HepG2 (cell line): ENCODE results near the gene PIK3C2B. TPM values are rescaled to one million over a fixed set of nuclear protein-coding genes. Genes with fewer than 3 reads are reported as not detected.

ENCODE experiments used
- ELF3 ChIP-seq: IDR thresholded peaks from 2 replicates; pipeline ENCODE4 v1.6.1; 2016; ENCODE audit warnings: missing genetic modification reagents, missing compliant biosample characterization
- HMG20A ChIP-seq: IDR thresholded peaks from 2 replicates; pipeline ENCODE4 v1.6.1; 2016; ENCODE audit warnings: borderline replicate concordance
- KAT7 ChIP-seq: IDR thresholded peaks from 2 replicates; pipeline ENCODE4 v1.6.1; 2018; ENCODE audit warnings: borderline replicate concordance, missing compliant biosample characterization
- ZFP36L2 ChIP-seq: sonication (generic); formaldehyde crosslinking; IDR thresholded peaks from 2 replicates; pipeline ENCODE4 v1.4.0; 2020; ENCODE audit warnings: missing genetic modification reagents
- ZNF430 ChIP-seq: sonication (generic); formaldehyde crosslinking; IDR thresholded peaks from 2 replicates; pipeline ENCODE4 v1.9.0; 2021; ENCODE audit warnings: mild to moderate bottlenecking, missing genetic modification reagents
- ZNF496 ChIP-seq: sonication (generic); formaldehyde crosslinking; IDR thresholded peaks from 2 replicates; pipeline ENCODE4 v1.8.1; 2023; ENCODE audit warnings: mild to moderate bottlenecking, moderate library complexity, missing genetic modification reagents; ENCODE audit not compliant: insufficient replicate concordance
- ZNF746 ChIP-seq: sonication (generic); formaldehyde crosslinking; IDR thresholded peaks from 2 replicates; pipeline ENCODE4 v1.8.0; 2022; ENCODE audit warnings: mild to moderate bottlenecking, missing genetic modification reagents
- ZNF788 ChIP-seq: sonication (generic); formaldehyde crosslinking; IDR thresholded peaks from 2 replicates; pipeline ENCODE4 v1.5.0; 2020; ENCODE audit warnings: mild to moderate bottlenecking, missing genetic modification reagents, borderline replicate concordance
- polyA plus RNA-seq, 8 experiments: library from polyadenylated mRNA; depleted of rRNA in 3 of 8; stranded (reverse) in 7 of 8; unstranded in 1 of 8; fragments of >200 nt; fragmentation: Illumina TruSeq in 4 of 8; extraction: Trizol in 4 of 8; gene quantifications; 2 replicates each; pipeline versions ENCODE4 v1.2.1 to v1.2.3, GENCODE V29; 2011 to 2016; ENCODE audit warnings: low read depth in 4 of 8, missing spikeins in 1 of 8, mixed read lengths in 1 of 8; ENCODE audit not compliant: insufficient read depth in 1 of 8
- total RNA-seq, 5 experiments: library from RNA; depleted of rRNA; stranded (reverse); fragments of >200 nt; fragmentation: Illumina TruSeq; extraction: Trizol; gene quantifications; 2 replicates each; pipeline ENCODE4 v1.2.3, GENCODE V29; 2016; ENCODE audit warnings: low read depth in 1 of 5
- TF ChIP-seq, protein P1 (sequence below): IDR thresholded peaks from 2 replicates; pipeline ENCODE4 v1.6.1; 2016; ENCODE audit warnings: low read depth, missing genetic modification reagents, missing compliant biosample characterization
- TF ChIP-seq, protein P2 (sequence below): sonication (generic); formaldehyde crosslinking; IDR thresholded peaks from 2 replicates; pipeline ENCODE4 v1.4.0; 2020; ENCODE audit warnings: mild to moderate bottlenecking, missing genetic modification reagents, borderline replicate concordance
- TF ChIP-seq, protein P3 (sequence below): sonication (generic); formaldehyde crosslinking; IDR thresholded peaks from 2 replicates; pipeline ENCODE4 v1.4.0; 2020; ENCODE audit warnings: mild to moderate bottlenecking, low read depth, missing genetic modification reagents
- TF ChIP-seq, protein P4 (sequence below): sonication (generic); formaldehyde crosslinking; IDR thresholded peaks from 2 replicates; pipeline ENCODE4 v1.4.0; 2020; ENCODE audit warnings: missing genetic modification reagents
- TF ChIP-seq, protein P5 (sequence below): sonication (generic); formaldehyde crosslinking; IDR thresholded peaks from 2 replicates; pipeline ENCODE4 v1.4.0; 2020; ENCODE audit warnings: mild to moderate bottlenecking, missing genetic modification reagents

Gene PIK3C2B
- total and polyA plus RNA-seq, 2 of the 13 experiments (the other 11 are each of a cell fraction or from before 2014, with no cell fraction given), result 3.4 to 4.5 TPM

DNA sequence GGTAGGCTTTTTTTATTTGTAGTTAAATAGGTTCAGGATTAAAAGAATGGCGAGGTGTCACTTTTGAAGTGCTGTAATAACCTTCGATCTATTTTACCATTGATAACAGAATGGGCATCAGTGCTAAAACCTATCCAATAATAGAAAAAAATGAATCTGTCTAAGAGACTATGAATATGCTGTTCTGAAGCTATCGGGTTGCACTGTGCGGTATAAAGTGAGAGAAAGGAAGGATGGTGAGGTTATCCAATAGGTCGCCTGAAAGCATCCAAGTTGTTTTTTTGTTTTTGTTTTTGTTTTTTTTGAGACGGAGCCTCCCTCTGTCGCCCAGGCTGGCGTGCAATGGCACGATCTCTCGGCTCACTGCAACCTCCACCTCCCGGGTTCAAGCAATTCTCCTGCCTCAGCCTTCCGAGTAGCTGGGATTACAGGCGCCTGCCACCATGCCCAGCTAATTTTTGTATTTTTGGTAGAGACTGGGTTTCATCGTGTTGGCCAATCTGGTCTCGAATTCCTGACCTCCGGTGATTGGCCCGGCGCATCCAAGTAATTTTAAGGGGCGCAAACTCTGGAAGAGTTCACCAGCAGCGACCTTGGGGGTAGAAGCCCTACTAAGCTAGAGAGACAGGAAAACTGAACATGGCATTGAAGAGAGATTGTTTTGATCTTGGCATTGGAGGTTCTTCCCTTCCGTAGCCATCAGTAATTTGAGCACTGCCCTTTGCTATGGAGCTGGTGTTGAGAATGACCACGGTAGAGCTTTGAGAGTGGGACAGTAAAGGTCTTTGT lies 12.9 kb upstream of the PIK3C2B start (continued):
- TF ChIP-seq KAT7 (CRISPR knock-in tag) (no peak), HMG20A (no peak), ELF3 (no peak), ZNF496 (CRISPR knock-in tag) (no peak), ZNF788 (CRISPR knock-in tag) (no peak), ZNF430 (CRISPR knock-in tag) (0 out of 2 replicates have a peak, but pooled peaks have one; percentile 24), ZFP36L2 (no peak), ZNF746 (CRISPR knock-in tag) (peak; percentile 41; the same call in 1 of the 2 replicates)
- TF ChIP-seq, protein P1, sequence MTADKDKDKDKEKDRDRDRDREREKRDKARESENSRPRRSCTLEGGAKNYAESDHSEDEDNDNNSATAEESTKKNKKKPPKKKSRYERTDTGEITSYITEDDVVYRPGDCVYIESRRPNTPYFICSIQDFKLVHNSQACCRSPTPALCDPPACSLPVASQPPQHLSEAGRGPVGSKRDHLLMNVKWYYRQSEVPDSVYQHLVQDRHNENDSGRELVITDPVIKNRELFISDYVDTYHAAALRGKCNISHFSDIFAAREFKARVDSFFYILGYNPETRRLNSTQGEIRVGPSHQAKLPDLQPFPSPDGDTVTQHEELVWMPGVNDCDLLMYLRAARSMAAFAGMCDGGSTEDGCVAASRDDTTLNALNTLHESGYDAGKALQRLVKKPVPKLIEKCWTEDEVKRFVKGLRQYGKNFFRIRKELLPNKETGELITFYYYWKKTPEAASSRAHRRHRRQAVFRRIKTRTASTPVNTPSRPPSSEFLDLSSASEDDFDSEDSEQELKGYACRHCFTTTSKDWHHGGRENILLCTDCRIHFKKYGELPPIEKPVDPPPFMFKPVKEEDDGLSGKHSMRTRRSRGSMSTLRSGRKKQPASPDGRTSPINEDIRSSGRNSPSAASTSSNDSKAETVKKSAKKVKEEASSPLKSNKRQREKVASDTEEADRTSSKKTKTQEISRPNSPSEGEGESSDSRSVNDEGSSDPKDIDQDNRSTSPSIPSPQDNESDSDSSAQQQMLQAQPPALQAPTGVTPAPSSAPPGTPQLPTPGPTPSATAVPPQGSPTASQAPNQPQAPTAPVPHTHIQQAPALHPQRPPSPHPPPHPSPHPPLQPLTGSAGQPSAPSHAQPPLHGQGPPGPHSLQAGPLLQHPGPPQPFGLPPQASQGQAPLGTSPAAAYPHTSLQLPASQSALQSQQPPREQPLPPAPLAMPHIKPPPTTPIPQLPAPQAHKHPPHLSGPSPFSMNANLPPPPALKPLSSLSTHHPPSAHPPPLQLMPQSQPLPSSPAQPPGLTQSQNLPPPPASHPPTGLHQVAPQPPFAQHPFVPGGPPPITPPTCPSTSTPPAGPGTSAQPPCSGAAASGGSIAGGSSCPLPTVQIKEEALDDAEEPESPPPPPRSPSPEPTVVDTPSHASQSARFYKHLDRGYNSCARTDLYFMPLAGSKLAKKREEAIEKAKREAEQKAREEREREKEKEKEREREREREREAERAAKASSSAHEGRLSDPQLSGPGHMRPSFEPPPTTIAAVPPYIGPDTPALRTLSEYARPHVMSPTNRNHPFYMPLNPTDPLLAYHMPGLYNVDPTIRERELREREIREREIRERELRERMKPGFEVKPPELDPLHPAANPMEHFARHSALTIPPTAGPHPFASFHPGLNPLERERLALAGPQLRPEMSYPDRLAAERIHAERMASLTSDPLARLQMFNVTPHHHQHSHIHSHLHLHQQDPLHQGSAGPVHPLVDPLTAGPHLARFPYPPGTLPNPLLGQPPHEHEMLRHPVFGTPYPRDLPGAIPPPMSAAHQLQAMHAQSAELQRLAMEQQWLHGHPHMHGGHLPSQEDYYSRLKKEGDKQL, result no peak
- TF ChIP-seq, protein P2, sequence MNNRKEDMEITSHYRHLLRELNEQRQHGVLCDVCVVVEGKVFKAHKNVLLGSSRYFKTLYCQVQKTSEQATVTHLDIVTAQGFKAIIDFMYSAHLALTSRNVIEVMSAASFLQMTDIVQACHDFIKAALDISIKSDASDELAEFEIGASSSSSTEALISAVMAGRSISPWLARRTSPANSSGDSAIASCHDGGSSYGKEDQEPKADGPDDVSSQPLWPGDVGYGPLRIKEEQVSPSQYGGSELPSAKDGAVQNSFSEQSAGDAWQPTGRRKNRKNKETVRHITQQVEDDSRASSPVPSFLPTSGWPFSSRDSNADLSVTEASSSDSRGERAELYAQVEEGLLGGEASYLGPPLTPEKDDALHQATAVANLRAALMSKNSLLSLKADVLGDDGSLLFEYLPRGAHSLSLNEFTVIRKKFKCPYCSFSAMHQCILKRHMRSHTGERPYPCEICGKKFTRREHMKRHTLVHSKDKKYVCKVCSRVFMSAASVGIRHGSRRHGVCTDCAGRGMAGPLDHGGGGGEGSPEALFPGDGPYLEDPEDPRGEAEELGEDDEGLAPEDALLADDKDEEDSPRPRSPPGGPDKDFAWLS (CRISPR knock-in tag), result no peak
- TF ChIP-seq, protein P3, sequence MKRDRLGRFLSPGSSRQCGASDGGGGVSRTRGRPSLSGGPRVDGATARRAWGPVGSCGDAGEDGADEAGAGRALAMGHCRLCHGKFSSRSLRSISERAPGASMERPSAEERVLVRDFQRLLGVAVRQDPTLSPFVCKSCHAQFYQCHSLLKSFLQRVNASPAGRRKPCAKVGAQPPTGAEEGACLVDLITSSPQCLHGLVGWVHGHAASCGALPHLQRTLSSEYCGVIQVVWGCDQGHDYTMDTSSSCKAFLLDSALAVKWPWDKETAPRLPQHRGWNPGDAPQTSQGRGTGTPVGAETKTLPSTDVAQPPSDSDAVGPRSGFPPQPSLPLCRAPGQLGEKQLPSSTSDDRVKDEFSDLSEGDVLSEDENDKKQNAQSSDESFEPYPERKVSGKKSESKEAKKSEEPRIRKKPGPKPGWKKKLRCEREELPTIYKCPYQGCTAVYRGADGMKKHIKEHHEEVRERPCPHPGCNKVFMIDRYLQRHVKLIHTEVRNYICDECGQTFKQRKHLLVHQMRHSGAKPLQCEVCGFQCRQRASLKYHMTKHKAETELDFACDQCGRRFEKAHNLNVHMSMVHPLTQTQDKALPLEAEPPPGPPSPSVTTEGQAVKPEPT (CRISPR knock-in tag), result no peak
- TF ChIP-seq, protein P4, sequence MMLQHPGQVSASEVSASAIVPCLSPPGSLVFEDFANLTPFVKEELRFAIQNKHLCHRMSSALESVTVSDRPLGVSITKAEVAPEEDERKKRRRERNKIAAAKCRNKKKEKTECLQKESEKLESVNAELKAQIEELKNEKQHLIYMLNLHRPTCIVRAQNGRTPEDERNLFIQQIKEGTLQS (CRISPR knock-in tag), result no peak
- TF ChIP-seq, protein P5, sequence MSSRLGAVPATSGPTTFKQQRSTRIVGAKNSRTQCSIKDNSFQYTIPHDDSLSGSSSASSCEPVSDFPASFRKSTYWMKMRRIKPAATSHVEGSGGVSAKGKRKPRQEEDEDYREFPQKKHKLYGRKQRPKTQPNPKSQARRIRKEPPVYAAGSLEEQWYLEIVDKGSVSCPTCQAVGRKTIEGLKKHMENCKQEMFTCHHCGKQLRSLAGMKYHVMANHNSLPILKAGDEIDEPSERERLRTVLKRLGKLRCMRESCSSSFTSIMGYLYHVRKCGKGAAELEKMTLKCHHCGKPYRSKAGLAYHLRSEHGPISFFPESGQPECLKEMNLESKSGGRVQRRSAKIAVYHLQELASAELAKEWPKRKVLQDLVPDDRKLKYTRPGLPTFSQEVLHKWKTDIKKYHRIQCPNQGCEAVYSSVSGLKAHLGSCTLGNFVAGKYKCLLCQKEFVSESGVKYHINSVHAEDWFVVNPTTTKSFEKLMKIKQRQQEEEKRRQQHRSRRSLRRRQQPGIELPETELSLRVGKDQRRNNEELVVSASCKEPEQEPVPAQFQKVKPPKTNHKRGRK, result no peak
